Panc1 (cell line): ENCODE data around the gene TSNAX. TPM values are rescaled to one million over a fixed set of nuclear protein-coding genes. Genes with fewer than 3 reads are reported as not detected.

ENCODE experiments used
- ATAC-seq: fragments of 200-7000 bp; cut with Tn5 transposase; 2 replicates; pipeline ENCODE4 v1.9.1; 2020; ENCODE audit warnings: mild to moderate bottlenecking, moderate library complexity
- BruUV-seq: library from RNA; stranded (reverse); fragments of 400-500 nt; replicated peaks from 2 replicates; lab custom pipeline; 2021; lab: Mats Ljungman, UMichigan
- CTCF ChIA-PET: fragments of 300-600 bp; sonication (Branson Sonifier 250); formaldehyde crosslinking; loops from one replicate; lab custom pipeline; 2022; ENCODE audit warnings: antibody characterized with exemption; lab: Charles Lee
- POLR2A ChIA-PET: fragments of 300-600 bp; sonication (Branson Sonifier 250); formaldehyde crosslinking; loops from one replicate; lab custom pipeline; 2022; ENCODE audit warnings: antibody characterized with exemption; lab: Charles Lee
- DNase-seq: peaks from one replicate; pipeline ENCODE4 v3.0.0-alpha.2; 2010; ENCODE audit warnings: low read depth, low spot score
- H3K27ac ChIP-seq: 2 replicates; pipeline ENCODE4 v1.5.1; 2011; ENCODE audit warnings: mild to moderate bottlenecking, low read length, inconsistent platforms
- H3K27me3 ChIP-seq: fragments of 200-500 bp; sonication (Bioruptor generic); 2 replicates; pipeline ENCODE4 v1.6.0; 2014; ENCODE audit warnings: low read length, inconsistent platforms; ENCODE audit not compliant: control insufficient read depth, insufficient read depth
- H3K36me3 ChIP-seq: fragments of 200-500 bp; sonication (Bioruptor generic); 2 replicates; pipeline ENCODE4 v1.5.1; 2014; ENCODE audit warnings: inconsistent platforms, mild to moderate bottlenecking, low read length, moderate library complexity; ENCODE audit not compliant: control insufficient read depth, insufficient read depth
- H3K4me1 ChIP-seq: 2 replicates; pipeline ENCODE4 v1.5.1; 2011; ENCODE audit warnings: inconsistent platforms, mild to moderate bottlenecking, low read length, moderate library complexity; ENCODE audit not compliant: control insufficient read depth, insufficient read depth
- H3K4me3 ChIP-seq, 2 experiments: 2 replicates each; pipeline ENCODE4 v1.5.1; 2011 to 2012; ENCODE audit warnings: low read depth in 2 of 2, low read length in 2 of 2, mild to moderate bottlenecking in 2 of 2, inconsistent platforms in 1 of 2, moderate library complexity in 1 of 2
- H3K9me3 ChIP-seq: fragments of 200-500 bp; sonication (Bioruptor generic); 2 replicates; pipeline ENCODE4 v1.5.1; 2014; ENCODE audit warnings: low read depth, mild to moderate bottlenecking, inconsistent platforms, low read length, moderate library complexity; ENCODE audit not compliant: control insufficient read depth, insufficient read depth
- POLR2AphosphoS5 ChIP-seq: IDR thresholded peaks from 2 replicates; pipeline ENCODE4 v1.6.1; 2012; ENCODE audit warnings: mild to moderate bottlenecking, low read depth, low read length, moderate library complexity
- REST ChIP-seq, 2 experiments: IDR thresholded peaks; 2 replicates each; pipeline ENCODE4 v1.6.1; 2011 to 2012; ENCODE audit warnings: low read depth in 2 of 2, control low read depth in 1 of 2, low read length in 1 of 2, mild to moderate bottlenecking in 1 of 2, moderate library complexity in 1 of 2; ENCODE audit not compliant: insufficient read depth in 1 of 2
- SIN3A ChIP-seq: IDR thresholded peaks from 2 replicates; pipeline ENCODE4 v1.6.1; 2012; ENCODE audit warnings: low read depth, mild to moderate bottlenecking, low read length, moderate library complexity, borderline replicate concordance; ENCODE audit not compliant: insufficient read depth
- TCF7L2 ChIP-seq: IDR thresholded peaks from 2 replicates; pipeline ENCODE4 v1.6.1; 2011; ENCODE audit warnings: mild to moderate bottlenecking, low read depth, low read length, inconsistent platforms
- in situ Hi-C: cut with HindIII; loops from 2 replicates; pipeline ENCODE4 v1.10.0; 2016; ENCODE audit warnings: low sequenced_read_pairs, low pct_unique_long_range_greater_than_20kb
- intact Hi-C: fragments of 100-400 bp; cut with micrococcal nuclease; formaldehyde crosslinking; loops from one replicate; pipeline ENCODE4 v1.10.0; 2022; ENCODE audit not compliant: unreplicated experiment
- total RNA-seq: library from RNA; stranded (reverse); gene quantifications from one replicate; pipeline ENCODE4 v1.2.1, GENCODE V29; 2021; ENCODE audit not compliant: unreplicated experiment
- TF ChIP-seq, protein P1 (sequence below): fragments of 450-650 bp; IDR thresholded peaks from 2 replicates; pipeline ENCODE4 v1.5.1; 2017; ENCODE audit warnings: mild to moderate bottlenecking

TSNAX gene
- total RNA-seq, 1 experiment from 2014 or later = 40.0 TPM

GRCh38 chr1:231554969-231555368 is 26.5 kb downstream of the TSNAX start:
- ChIA-PET POLR2A (interaction anchor here (0.7 kb wide), 1 partner anchor 49 kb away, joined by 4 read pairs; no protein-coding TSS in a partner anchor), CTCF (no interaction called here)
- no peaks in the 10 kb centered on the region for H3K9me3 ChIP-seq
- in situ Hi-C loops = no loop called here
- H3K27ac ChIP-seq = no peak overlapping the region
- intact Hi-C loops = no loop called here
- H3K4me1 ChIP-seq = no peaks in the 10 kb centered on the region
- no peak for TF ChIP-seq REST (IDR thresholded peaks at IDR 0.05; ENCODE audit: insufficient read depth in 1 of 2, low read depth in 2 of 2, low read length in 1 of 2)
- TF ChIP-seq POLR2AphosphoS5 = no peak
- TF ChIP-seq, protein P1, sequence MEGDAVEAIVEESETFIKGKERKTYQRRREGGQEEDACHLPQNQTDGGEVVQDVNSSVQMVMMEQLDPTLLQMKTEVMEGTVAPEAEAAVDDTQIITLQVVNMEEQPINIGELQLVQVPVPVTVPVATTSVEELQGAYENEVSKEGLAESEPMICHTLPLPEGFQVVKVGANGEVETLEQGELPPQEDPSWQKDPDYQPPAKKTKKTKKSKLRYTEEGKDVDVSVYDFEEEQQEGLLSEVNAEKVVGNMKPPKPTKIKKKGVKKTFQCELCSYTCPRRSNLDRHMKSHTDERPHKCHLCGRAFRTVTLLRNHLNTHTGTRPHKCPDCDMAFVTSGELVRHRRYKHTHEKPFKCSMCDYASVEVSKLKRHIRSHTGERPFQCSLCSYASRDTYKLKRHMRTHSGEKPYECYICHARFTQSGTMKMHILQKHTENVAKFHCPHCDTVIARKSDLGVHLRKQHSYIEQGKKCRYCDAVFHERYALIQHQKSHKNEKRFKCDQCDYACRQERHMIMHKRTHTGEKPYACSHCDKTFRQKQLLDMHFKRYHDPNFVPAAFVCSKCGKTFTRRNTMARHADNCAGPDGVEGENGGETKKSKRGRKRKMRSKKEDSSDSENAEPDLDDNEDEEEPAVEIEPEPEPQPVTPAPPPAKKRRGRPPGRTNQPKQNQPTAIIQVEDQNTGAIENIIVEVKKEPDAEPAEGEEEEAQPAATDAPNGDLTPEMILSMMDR = no peak
- TF ChIP-seq SIN3A = no peak
- TF ChIP-seq TCF7L2 = no peak
- no peak overlapping the region for H3K4me3 ChIP-seq
- DNase-seq (no peak), ATAC-seq (no peak)
- no peaks in the 10 kb centered on the region for H3K36me3 ChIP-seq
- no peaks in the 10 kb centered on the region for H3K27me3 ChIP-seq
- BruUV-seq = no TSS peak

GRCh38 chr1:231557411-231557810 is 28.9 kb downstream of the TSNAX start:
- H3K4me1 ChIP-seq = no peaks in the 10 kb centered on the region
- CTCF ChIA-PET = no interaction called here
- no TSS peak for BruUV-seq
- H3K36me3 ChIP-seq = peaks cover 3% of the 10 kb centered on the region
- no peak overlapping the region for H3K27ac ChIP-seq
- in situ Hi-C loops = no loop called here
- ATAC-seq = no peak
- intact Hi-C loops = no loop called here
- H3K4me3 ChIP-seq = no peak overlapping the region
- TF ChIP-seq POLR2AphosphoS5 (no peak), TCF7L2 (no peak), SIN3A (no peak), REST (IDR thresholded peaks at IDR 0.05; ENCODE audit: insufficient read depth in 1 of 2, low read depth in 2 of 2, low read length in 1 of 2) (no peak)
- TF ChIP-seq, protein P1 = no peak
- POLR2A ChIA-PET = no interaction called here
- no peak for DNase-seq
- no peaks in the 10 kb centered on the region for H3K9me3 ChIP-seq
- no peaks in the 10 kb centered on the region for H3K27me3 ChIP-seq
